OCI-LY3 (cell line): ENCODE data around the gene MARCHF11.

Experiments used
- CTCF ChIP-seq: fragments of 200-600, 300-600 bp; sonication (generic); IDR thresholded peaks from 2 replicates; pipeline ENCODE4 v1.5.1; 2014; ENCODE audit warnings: antibody characterized with exemption, low read length, low read depth
- EZH2phosphoT487 ChIP-seq: fragments of 200-600 bp; shearing (Covaris generic); IDR thresholded peaks from 2 replicates; pipeline ENCODE4 v1.6.1; 2018; ENCODE audit warnings: antibody characterized with exemption, mixed run types, low read depth

GRCh38 chr5:16037121-16037845 is 142.3 kb downstream of the MARCHF11 start:
- no peak for TF ChIP-seq CTCF
- no peak for TF ChIP-seq EZH2phosphoT487
